ENCODE measurements around the gene MYADM.
"Not testable (repeated sequence)": the region's sequence is repeated elsewhere in the genome, so short reads cannot be mapped to it uniquely, and the experiment has no call there.

The MYADM gene

DNA sequence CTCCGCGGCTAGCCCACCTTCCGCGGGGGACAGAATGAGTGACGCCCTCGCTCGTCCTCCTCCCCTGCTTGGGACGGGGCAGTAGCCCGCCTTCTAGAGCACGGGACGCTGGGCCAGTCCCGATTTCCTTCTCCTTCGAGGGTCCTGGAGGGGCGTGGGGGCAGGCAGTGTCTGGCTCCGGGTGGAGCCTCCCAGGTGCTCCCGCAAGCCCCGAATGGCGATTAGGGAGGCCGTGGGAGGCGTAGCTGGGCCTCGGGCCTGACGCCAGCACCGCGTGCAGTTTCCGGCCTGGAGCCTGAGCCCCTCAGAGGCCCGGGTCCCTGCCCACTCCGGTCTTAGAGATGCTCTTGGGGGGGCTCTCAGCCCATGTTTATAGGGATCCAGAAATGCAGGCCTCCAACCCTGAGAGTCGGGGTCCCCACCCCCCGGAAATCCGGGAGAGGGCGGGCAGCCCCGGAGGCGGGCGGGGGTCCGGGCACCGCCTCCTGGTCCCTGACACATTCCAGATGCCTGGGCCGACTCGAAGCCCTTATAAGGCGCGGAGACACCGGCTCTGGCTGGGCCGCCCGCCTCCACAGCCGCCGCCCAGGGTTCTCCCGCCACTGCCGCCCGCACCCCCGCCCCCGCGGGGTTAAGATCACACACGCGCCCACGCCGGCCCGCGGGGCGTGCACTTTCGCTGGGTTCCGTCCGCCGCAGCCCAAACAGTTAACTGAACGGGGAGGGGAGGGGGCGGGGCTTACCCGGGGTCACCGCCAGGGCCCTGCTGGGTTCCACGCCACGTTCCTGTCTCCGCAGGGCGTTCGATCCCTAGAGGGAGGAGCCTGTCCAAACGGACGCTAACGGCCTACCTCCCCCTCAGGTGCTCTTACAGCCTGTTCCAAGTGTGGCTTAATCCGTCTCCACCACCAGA lies 1.5 kb downstream of the MYADM start:
- DNase-seq (ENCODE audit: low read depth), result peak; percentile 81

GRCh38 chr19:53869805-53870484 lies 2.3 kb downstream of the MYADM start:
- not testable (repeated sequence) for DNase-seq (ENCODE audit: low read depth)

GRCh38 chr19:53870485-53870844 lies 2.8 kb downstream of the MYADM start:
- DNase-seq (ENCODE audit: low read depth), result no peak

DNA sequence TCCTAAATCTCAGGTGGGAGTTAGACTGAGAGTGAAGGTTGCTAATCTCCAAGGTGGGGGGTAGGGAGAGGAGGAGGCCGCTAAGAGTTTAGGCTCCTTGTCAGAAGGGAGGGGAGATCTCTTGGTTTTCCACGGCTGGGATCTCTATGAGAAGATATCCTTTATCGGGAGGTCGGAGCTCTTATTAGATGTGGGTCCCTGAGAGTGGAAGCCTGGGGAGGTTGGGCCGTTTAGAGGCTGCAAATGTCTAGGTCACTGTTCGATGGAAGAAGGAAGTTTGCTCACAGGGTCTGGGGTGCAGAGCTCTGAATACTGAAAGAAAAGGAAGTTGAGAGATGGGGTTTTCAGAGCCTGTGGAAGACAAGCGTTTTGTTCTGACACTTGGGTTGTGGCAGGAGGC lies 3.8 kb downstream of the MYADM start:
- DNase-seq (ENCODE audit: low read depth), result no peak

- no peak for DNase-seq (ENCODE audit: low read depth)
These were observed 5.1 kb downstream of the MYADM start for GRCh38 chr19:53872762-53873161.

DNA sequence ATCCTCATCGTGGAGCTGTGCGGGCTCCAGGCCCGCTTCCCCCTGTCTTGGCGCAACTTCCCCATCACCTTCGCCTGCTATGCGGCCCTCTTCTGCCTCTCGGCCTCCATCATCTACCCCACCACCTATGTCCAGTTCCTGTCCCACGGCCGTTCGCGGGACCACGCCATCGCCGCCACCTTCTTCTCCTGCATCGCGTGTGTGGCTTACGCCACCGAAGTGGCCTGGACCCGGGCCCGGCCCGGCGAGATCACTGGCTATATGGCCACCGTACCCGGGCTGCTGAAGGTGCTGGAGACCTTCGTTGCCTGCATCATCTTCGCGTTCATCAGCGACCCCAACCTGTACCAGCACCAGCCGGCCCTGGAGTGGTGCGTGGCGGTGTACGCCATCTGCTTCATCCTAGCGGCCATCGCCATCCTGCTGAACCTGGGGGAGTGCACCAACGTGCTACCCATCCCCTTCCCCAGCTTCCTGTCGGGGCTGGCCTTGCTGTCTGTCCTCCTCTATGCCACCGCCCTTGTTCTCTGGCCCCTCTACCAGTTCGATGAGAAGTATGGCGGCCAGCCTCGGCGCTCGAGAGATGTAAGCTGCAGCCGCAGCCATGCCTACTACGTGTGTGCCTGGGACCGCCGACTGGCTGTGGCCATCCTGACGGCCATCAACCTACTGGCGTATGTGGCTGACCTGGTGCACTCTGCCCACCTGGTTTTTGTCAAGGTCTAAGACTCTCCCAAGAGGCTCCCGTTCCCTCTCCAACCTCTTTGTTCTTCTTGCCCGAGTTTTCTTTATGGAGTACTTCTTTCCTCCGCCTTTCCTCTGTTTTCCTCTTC lies 6.3 kb downstream of the MYADM start:
- DNase-seq (ENCODE audit: low read depth), result no peak

GRCh38 chr19:53874606-53874990 lies 6.9 kb downstream of the MYADM start:
- no peak for DNase-seq (ENCODE audit: low read depth)

DNA sequence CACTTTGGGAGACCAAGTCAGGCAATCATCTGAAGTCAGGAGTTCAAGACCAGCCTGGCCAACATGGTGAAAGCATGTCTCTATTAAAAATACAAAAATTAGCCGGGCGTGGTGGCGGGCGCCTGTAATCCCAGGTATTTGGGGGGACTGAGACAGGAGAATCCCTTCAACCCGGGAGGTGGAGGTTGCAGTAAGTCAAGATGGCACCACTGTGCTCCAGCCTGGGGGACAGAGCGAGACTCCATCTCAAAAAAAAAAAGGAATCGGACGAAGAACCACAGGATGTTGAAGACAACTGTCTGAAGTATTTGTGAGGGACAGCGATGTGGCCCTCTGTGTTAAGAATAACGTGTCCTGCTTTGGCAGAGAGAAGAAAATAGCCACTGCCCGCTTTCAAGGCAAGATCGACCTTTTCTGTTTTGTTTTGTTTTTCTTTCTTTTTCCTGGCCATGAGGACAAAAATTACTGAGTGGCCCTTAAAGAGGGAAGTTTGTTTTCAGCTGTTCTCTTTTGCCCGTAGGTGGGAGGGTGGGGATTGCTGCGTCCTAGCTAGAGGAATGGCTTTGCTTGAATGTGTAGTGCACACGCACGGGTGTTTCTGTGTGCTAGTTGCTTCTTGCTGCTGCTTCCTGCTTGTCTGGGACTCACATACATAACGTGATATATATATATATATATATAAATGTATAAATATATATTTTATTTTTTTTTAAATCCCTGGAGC lies 8.1 kb downstream of the MYADM start:
- DNase-seq (ENCODE audit: low read depth), result no peak

DNA sequence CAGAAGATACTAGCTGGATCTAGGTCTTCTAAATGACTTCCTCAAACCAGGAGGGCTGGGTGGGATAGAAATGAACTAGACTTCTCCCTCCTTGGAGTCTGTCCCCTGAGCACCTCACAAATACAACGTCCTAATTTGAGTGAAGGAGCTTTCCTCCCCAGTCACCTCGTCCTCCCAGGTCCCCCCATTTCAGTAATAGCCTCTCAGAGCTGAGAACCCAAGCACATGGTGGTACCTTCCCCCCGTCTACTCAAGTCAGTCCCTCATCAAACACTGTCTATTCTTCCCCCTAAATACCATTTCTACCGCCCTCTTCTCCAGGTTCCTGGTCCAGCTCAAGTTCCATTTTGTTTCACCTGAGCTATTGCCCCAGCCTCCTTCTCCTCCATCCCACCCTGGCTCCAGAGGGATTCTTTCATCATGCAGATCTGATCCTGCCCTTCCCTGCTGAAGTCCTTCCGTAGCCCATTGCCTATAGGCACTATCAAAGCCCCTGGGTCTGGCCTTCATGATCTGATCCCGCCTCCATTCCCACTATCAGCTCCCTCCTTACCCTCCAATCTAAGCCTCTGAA lies 9.1 kb downstream of the MYADM start:
- DNase-seq (ENCODE audit: low read depth), result no peak

- DNase-seq (ENCODE audit: low read depth), result no peak
These were observed 9.7 kb downstream of the MYADM start for GRCh38 chr19:53877361-53877766.

- DNase-seq (ENCODE audit: low read depth), result no peak
These were observed 11.1 kb downstream of the MYADM start for GRCh38 chr19:53878776-53879139.

DNA sequence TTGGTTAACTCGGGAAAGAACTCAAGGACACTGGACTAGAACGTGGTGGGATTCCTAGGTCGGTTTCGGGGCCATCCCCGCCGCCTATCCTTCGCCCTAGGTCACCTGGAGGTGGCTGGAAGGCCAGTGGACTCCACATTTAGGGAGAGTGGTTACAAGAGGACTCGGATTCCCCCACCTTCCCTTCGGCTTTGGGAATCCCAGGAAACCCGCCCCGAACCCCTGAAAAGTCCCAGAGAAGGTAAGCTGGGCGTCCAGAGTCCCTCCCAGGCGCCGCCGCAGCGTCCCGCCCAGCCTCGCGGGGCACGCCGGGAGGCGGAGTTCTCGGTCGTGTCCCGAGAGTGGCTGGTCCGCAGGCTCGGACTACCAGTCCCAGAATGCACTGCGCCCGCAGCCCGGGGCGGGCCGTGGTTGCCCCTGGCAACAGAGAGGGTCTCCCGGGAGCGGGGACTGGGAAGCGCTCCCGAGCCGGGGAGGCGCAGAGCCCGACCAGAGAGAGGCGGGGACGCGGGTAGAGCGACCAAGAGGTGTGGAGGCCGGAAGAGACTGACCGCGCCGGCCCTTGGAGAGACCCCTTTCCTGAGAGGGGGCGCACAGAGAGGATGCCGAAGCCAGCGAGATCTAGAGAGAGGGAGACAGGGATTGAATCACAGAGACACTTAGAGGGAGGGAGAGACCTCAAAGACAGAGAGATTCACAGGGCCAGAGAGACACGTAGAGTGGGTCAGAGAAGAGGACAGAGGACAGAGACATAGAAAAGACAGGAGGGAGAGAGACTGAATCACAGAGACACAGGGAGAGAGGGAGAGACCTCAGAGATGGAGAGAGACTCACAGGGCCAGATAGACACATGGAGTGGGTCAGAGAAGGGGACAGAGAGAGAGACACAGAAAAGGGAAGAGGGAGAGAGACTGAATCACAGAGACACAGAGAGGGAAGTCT lies 11.7 kb downstream of the MYADM start:
- DNase-seq (ENCODE audit: low read depth), result peak; percentile 84

DNA sequence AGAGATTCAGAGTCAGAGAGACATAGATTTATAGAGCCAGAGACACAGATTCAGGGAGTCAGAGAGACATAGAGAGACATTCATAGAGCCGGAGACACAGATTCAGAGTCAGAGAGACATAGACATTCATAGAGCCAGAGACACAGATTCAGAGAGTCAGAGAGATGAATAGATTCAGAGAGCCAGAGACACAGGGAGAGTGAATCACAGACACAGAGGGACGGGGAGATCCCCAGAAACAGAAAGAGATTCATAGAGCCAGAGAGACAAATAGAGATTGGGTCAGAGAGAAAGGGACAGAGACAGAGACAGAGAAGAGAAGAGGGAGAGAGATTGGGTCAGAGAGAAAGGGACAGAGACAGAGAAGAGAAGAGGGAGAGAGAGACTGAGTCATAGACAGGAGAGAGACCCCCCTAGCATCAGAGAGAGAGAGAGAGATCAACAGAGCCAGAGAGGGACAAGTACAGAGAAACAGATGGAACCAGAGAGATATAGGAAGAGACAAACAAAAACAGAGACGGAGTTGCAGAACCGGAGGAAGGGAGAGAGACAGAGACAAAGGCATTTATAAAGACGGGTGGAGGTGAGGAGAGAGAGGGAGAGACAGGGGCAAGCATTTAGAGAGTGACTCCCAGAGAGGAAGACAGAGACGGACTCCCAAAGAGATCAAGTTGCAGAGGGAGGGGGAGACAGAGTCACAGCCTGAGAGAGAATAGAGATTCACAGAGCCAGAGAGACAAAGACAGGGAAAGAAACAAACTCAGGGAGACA lies 13.2 kb downstream of the MYADM start:
- DNase-seq (ENCODE audit: low read depth), result no peak

DNA sequence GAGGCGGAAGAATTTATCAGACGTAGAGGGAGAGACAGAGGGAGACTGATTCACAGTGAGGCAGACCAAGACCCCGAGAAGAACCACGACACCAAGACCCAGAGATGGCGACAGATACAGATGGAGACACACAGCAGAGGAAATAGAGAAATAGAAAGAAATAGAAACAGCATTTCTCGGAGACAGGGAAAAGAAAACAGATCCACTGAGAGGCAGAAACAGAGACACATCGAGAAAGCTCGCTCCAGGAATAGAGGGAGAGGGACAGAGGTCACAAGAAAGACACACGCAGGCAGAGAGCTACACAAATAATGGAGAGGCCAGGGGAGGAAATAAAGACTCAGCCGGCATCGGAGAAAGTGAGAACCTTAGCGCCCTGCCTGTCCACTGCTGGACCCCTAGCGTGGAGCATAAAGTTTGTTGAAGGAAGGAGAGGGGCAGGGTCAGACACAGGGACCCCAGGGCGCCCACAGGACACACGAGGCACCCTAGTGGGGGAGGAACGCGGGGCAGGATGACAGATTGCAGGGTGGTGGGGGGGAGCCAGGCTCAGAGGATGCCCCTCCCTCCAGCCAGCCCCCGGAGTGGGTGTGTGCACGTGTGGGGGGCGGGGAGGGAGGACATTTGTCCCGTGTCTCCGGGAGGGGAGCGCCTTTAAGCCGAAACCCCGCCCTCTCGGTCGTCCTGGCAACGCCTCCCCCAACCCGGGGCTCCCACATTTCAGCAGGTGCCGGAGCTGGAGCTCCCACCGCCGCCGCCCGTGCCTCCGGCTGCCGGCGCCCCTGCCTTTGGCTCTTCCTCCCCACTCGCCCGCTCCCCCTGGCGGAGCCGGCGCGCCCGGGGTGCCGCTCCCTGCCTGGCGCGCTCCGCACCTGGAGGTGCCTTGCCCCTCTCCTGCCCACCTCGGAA lies 14.1 kb downstream of the MYADM start, which contains the start of gene PRKCG:
TSS of gene PRKCG (plus strand) at position 716 of the 909 bp plus-strand sequence. CDS start 298 bp downstream, outside the sequence.
- no peak for DNase-seq (ENCODE audit: low read depth)

- no peak for DNase-seq (ENCODE audit: low read depth)
These were observed 14.8 kb downstream of the MYADM start for GRCh38 chr19:53882391-53883050.

DNA sequence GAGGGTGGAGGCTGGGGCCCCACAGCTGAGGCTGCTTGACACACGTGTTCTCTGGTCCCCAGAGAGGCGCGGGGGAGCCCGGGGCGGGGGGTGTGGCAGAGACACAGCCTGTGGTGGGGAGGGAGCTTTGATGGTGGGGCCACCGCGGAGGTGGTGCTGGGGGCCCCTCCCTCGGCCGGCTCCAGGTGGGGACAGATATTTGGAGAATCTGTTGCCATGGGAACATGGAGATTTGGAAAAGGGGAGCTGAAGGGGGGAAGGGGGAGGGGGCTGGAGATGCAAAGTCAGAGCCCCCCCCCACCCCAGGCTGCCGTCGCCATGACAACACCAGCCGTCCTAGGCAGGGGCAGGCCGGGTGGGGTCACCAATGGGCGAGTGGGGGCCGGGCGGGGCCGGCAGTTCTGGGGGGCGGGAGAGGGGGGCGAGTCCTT lies 15.6 kb downstream of the MYADM start:
- DNase-seq (ENCODE audit: low read depth), result no peak

DNA sequence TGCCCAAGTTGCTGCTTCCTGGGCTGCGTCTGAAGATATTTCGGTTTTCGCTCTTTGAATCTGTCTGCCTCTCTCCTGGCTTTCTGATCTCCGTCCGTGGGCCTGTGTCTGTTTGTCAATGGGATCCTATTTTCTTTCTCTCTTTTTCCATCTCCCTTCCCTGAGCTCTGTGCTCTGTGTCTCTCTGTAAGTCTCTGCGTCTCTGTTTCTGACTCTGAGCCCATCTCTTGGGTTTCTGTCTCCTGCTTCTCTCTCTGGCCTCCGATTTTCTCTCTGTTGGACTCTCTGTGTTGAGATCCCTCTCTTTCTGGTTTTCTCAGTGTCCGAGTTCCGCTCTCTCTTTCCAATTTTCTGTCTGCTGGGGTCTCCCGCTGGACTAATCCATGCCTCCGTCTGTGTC lies 16.1 kb downstream of the MYADM start:
- DNase-seq (ENCODE audit: low read depth), result no peak

DNA sequence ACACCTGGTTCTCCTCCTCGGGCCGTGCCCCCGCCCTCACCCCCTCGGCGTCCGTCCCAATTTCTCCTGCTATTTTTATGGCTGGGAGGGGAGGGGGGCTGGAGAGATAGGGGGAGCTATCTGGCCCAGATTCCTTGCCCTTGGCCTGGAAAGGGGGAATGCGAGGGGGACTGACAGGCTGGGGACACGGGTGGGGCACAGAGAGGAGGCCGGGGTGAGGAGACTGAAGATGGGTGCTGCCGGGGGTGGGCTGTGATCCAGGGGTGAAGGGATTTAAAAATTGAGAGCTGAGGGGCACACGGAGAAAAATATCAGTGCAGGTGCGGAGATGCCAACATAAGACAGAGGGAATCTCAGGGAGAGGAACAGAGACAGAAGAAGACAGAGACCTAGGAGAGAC lies 16.6 kb downstream of the MYADM start:
- DNase-seq (ENCODE audit: low read depth), result no peak
